OCI-LY7 (cell line): ENCODE results near the gene KIAA1217.

ENCODE experiments used
- CTCF ChIP-seq: fragments of 200-600 bp; sonication (generic); conservative IDR thresholded peaks from 2 replicates; pipeline ENCODE4 v1.5.1; 2014; ENCODE audit warnings: mild to moderate bottlenecking, antibody characterized with exemption, low read length, moderate library complexity, mixed read lengths
- EZH2phosphoT487 ChIP-seq: fragments of 200-600 bp; sonication (generic); IDR thresholded peaks from 2 replicates; pipeline ENCODE4 v1.6.1; 2018; ENCODE audit warnings: low read depth, borderline replicate concordance, mild to moderate bottlenecking, mixed run types, antibody characterized with exemption, low read length, moderate library complexity, mixed read lengths

DNA sequence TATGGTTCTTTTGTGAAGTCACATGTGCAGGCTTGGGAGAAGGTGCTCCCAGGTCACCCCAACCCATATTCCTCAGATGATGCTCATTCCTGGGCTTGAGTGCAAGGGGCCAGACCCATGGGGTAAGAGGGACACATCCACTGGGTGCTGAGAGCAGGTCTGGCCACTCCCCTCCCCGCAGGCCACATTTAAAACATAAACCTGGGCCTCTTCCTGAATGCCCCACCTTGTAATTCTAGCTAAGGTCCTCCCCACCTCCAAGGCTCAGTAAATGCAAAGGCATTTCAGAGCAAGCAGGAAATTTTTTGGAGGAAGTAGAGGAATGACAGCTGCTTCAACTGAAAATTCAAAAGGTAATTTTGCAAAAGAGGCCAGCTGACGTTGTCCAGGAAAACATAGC is 342.2 kb downstream of the KIAA1217 start:
- TF ChIP-seq CTCF (no peak), EZH2phosphoT487 (no peak)
